ENCODE measurements around the gene CARD11. TPM values are rescaled to one million over a fixed set of nuclear protein-coding genes. Genes with fewer than 3 reads are reported as not detected.

The CARD11 gene
- total RNA-seq, 1 experiment from 2014 or later: 0.57 TPM

- Histone ChIP-seq H3K9ac (ENCODE audit: low read length) (no peak overlapping the region), H3K79me2 (ENCODE audit: insufficient read depth, low read length) (no peaks in the 10 kb centered on the region), H3K4me2 (ENCODE audit: low read length) (no peak overlapping the region), H3K4me1 (ENCODE audit: control insufficient read depth in 1 of 2, insufficient read depth in 2 of 2, low read length in 2 of 2) (peaks cover 6 to 10% of the 10 kb centered on the region in 2 experiments), H3K27me3 (ENCODE audit: insufficient read depth, low read length) (no peaks in the 10 kb centered on the region), H3K36me3 (ENCODE audit: control insufficient read depth in 1 of 2, insufficient read depth in 2 of 2, low read length in 2 of 2) (no peaks in the 10 kb centered on the region), H3K9me2 (ENCODE audit: insufficient read depth) (no peaks in the 10 kb centered on the region), H2AFZ (ENCODE audit: low read depth, low read length, poor library complexity, severe bottlenecking) (no peak overlapping the region), H4K20me1 (ENCODE audit: insufficient read depth) (no peaks in the 10 kb centered on the region), H3K9me3 (ENCODE audit: control insufficient read depth in 1 of 2, insufficient read depth in 1 of 2, low read depth in 1 of 2, low read length in 2 of 2) (no peaks in the 10 kb centered on the region), H3K4me3 (replicated peaks in 1 of 2; ENCODE audit: low read depth in 1 of 2, low read length in 2 of 2) (no peak overlapping the region), H3K27ac (ENCODE audit: low read depth, low read length) (no peak overlapping the region)
- no TSS peak for BruUV-seq (replicated peaks)
- RAD21 ChIA-PET (ENCODE audit: low non-redundant PET in 1 of 2, low total read pairs in 2 of 2, uncharacterized antibody in 2 of 2, unreplicated experiment in 2 of 2): no interaction called here
- POLR2A ChIA-PET: no interaction called here
- intact Hi-C loops (cut with micrococcal nuclease): no loop called here
- DNase-seq (ENCODE audit: low read depth, low spot score) (no peak), ATAC-seq (no peak)
- CTCF ChIA-PET: no interaction called here
- no peak for TF ChIP-seq FOSL1 (IDR thresholded peaks at IDR 0.05; ENCODE audit: low read depth)
- no peak for TF ChIP-seq RAD21 (IDR thresholded peaks at IDR 0.05; ENCODE audit: low read depth)
- no peak for TF ChIP-seq ZBTB33 (IDR thresholded peaks at IDR 0.05; ENCODE audit: extremely low read depth, insufficient replicate concordance, low read length)
- no peak for TF ChIP-seq ZNF274 (IDR thresholded peaks at IDR 0.05; ENCODE audit: low read depth, low read length)
- TF ChIP-seq SP1 (IDR thresholded peaks at IDR 0.05; ENCODE audit: low read depth): no peak
- TF ChIP-seq EZH2 (IDR thresholded peaks at IDR 0.05): no peak
- TF ChIP-seq ZFX (IDR thresholded peaks at IDR 0.05): no peak
- TF ChIP-seq JUND (IDR thresholded peaks at IDR 0.05): no peak
- no peak for TF ChIP-seq SIN3A (IDR thresholded peaks at IDR 0.05; ENCODE audit: low read depth)
- no peak for TF ChIP-seq POLR2A (IDR thresholded peaks at IDR 0.05; ENCODE audit: borderline replicate concordance, extremely low read depth, insufficient read depth, insufficient read length)
- no peak for TF ChIP-seq CTCF (IDR thresholded peaks at IDR 0.05 in 2 of 3, conservative IDR thresholded peaks at IDR 0.05 in 1 of 3; ENCODE audit: borderline replicate concordance in 1 of 3, insufficient read depth in 1 of 3, low read depth in 2 of 3, low read length in 2 of 3)
- TF ChIP-seq EGR1 (IDR thresholded peaks at IDR 0.05; ENCODE audit: low read depth): no peak
- TF ChIP-seq TCF7L2 (IDR thresholded peaks at IDR 0.05; ENCODE audit: borderline replicate concordance, extremely low read depth, insufficient read depth, insufficient read length): no peak
- TF ChIP-seq CEBPB (IDR thresholded peaks at IDR 0.05; ENCODE audit: low read depth): no peak
These were observed 161.6 kb downstream of the CARD11 start for GRCh38 chr7:2882111-2882510.
